NCI-H1694 treated with DMSO at 0.1 percent for 48 hours (cell line): ENCODE measurements around the gene BAHCC1.
A peak's percentile ranks its signal among the peaks of the same experiment; 100 is the strongest.
"Not testable (repeated sequence)": the region's sequence is repeated elsewhere in the genome, so short reads cannot be mapped to it uniquely, and the experiment has no call there.

ENCODE experiments used
- DNase-seq: peaks from one replicate; lab custom pipeline; 2025; lab: John Stamatoyannopoulos, UW

Gene BAHCC1

DNA sequence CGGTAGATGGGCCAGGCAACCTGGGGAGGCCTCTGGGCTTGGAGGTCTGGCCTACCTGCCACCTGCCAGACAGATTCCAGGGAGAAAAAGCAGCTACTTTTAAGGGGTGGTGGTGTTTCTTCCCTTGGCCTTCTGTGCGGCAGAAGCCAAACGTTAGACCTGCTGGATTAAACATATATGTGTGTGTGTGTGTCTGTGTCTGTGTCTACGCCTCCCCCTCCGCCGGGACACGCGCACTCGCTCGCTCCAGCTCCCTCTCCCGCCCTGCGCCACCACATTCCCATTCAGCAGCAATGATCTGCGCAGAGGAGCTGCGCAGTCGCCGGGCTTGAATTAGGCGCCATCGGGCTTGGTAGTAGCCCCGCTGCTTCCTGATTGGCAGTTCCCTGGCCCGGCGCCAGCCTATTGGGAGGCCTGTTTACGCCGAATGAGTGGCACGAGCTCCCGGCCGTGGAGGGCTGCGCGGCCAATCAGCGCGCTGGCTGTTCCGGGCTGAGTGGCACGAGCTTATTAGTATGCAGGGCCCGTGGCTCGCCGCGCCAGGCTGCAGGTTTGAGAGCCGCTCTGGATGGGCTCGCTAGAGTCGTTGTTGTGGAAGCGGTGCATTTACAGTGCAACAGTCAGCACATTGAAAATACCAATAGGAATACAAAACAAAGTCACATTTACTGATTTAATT, at the start of gene BAHCC1:
TSS of gene BAHCC1 (plus strand) at position 537 of the 679 bp plus-strand sequence. CDS start 4,283 bp downstream, outside the sequence.
- peak; percentile 99 for DNase-seq

DNA sequence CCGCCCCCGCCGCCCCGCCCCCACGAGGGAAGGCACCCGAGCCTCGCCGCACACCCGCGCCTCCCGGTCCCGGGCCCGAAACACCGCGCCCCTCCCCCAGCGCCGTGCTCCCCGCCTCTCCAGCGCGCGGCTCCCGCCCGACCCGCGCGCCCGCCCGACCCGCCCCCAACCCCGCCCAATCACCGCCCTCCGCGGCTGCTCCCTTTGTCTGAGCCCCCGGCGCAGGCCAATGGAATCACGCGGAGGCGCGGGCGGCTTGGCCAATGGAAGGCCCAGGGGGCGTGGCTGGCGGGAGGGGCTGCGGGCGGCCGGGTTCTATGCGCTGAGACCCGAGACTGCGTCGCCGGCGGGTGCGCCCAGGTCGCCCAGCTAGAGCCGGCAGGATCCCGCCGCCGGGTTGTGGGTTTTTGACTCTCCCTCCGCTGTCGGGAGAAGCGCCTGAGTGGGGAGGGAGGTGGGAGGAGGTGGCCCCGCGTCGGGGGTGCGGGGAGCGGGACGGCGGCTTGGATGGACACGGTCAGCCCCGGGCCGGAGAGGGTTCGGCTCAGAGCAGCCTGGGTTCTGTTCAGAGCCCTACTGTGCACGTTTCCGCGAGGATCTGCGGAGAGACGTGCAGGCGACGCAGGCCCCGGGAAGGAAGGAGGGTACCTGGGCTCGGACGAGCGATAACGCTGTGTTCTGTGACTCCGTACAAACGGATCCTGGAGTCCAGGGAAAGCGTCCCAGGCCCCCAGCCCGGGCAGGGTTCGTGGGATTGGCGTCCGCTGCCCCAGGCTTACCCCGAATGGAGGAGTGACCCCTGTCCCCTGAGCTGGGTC, 49.0 kb upstream of the BAHCC1 start:
- peak; percentile 92 for DNase-seq

DNA sequence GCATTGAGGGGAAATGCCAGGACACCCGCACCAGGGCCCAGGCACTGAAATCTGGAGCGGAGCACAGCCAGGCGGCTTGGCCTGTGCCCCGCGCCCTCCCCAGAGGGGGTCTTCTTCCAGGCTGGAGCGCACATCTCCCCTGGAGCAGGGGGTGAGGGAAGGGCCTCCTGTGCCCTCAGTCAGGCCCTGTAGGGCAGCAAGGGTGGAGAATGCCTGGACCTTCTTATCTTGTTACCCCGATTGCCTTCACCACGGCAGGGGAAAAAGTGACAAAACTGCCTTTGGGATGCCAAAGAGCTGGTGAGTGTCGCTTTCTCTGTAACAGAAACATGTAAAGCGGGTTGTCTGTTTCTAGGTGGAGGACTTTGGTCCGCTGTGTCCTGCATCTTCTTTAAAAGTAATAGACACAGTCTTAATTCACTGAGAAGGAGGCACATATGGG, 48.3 kb upstream of the BAHCC1 start:
- DNase-seq, result no peak

DNA sequence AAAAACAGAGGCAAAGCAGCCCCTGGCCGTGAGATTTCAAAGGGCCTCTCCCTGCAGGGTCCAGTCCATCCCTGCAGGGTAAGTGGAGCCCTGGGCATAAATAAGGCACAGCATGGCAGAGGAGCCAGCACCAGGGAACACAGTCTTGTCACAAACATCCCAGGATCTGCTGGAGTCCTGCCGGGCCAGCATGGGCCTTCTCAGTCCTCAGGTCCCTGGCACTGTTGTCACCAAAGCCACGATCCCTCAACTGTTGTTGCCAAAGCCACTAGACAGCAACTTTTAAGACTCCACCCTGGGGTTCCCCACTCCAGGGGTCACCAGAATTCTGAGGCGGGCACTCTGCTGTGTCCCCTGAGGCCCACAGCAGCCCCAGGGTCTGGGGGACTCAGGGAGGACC, 47.8 kb upstream of the BAHCC1 start:
- no peak for DNase-seq

DNA sequence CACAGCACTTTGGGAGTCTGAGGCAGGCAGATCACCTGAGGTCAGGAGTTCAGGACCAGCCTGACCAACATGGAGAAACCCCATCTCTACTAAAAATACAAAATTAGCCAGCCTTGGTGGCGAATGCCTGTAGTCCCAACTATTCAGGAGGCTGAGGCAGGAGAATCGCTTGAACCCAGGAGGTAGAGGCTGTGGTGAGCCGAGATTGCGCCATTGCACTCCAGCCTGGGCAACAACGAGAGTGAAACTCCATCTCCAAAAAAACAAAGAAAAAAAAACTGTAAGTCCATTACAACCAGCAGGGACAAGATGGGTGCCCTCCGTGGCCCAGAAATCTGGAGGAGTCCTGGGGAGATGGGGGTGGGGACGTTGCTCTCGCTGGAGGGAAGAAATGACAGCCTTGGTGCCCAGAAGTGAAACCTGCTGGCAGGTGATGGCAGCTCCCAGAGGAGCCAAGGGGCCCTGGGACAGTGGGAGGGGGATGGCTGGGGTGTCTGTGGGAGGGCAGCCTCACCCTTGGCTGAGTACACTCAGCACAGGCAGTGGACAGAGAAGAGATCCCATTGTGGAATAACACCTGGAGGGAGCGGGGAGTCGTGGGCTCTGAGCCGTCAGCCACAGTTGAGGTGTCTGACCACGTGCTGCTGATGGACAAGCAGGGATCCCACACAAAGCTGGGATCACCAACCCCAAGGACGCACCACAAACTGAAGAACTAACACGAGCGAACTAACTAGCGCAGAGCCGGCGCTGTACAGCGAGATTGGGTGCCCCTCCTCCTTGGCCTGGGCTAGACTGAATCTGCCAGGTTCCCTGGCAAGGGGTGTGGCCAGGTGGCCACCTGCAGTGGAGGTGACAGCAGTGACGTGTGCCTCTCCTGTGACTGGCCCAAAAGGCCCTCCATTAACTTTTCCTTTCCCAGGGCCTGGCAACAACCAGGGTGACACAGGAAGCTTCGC, 46.9 kb upstream of the BAHCC1 start:
- no peak for DNase-seq

DNA sequence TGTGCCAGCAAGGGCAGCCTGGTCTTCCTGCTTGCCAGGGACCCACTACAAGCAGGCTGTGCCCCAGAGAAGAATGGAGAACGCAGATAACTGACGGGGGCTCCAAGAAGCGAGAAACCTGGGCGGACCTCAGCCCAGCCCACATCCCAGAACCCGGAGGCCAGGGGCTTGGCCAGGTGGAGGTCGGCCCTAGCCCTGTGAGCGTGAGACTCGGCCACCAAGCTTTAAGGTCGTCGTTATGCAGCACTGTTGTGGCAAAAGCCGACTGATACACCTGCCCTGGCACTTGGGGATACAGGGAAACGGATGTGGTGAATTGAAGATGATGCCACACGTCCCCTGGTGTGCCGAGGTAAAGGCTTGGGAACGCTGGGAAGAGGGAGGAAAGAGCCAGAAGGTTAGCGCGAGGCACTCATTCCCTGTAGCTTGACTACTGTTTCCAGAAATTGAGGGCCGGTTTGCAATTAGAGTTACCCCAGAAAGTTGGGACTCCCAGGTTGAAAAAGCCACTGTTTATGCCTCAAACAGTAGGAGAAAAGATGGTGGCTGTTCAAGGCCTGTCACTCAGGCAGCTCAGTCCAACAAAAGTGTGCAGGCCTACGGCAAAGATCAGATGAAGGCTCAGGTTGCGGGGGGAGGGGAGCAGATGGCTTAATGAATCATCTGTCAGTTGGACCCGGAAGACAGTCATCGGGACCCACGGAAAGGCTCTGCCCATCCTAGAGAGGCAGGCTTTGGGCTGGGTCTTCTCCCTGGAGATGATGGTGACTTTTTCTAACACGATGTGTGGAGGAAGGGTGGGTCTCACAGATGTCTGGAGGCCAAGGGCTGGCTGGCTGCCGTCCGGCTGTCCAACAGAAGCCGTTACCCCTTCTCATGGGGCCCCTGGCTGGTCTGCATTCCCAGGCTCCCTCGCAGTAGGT, 45.6 kb upstream of the BAHCC1 start:
- no peak for DNase-seq

DNA sequence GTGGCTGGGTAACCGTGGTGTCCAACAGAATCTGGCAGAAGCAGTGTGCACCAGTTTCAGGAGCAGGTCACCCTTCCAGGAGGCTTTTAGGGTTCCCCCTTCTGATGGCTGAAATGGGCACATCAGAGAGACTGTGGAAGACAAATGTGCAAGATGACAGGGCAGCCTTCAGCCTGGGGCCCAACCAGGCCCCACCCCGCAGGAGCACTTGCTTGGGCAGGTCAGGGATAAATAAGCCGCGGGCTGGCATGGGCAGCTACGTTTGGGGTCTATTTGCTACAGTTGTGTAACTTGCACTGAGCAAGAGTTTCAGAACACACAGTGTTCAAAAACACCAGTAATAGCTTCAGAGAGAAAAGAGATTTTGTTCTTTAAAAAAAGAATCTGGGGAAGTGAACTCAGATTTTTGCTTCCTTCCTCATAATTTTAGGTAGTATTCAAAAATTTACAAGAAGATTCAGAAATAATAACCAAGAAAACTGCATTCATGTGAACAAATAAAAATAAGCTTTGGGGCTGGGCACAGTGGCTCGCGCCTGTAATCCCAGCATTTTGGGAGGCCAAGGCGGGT, 44.9 kb upstream of the BAHCC1 start:
- DNase-seq, result no peak

DNA sequence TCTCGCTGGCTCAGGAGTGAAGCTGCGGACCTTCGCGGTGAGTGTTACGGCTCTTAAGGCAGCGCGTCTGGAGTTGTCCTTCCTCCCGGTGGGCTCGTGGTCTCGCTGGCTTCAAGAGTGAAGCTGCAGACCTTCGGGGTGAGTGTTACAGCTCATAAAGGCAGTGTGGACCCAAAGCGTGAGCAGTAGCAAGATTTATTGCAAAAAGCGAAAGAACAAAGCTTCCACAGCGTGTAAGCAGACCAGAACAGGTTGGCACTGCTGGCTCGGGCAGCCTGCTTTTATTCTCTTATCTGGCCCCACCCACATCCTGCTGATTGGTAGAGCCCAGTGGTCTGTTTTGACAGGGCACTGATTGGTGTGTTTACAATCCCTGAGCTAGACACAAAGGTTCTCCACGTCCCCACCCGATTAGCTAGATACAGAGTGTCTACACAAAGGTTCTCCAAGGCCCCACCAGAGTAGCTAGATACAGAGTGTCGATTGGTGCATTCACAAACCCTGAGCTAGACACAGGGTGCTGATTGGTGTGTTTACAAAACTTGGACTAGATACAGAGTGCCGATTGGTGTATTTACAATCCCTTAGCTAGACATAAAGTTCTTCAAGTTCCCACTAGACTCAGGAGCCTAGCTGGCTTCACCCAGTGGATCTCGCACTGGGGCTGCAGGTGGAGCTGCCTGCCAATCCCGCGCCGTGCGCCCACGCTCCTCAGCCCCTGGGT, 43.8 kb upstream of the BAHCC1 start:
- DNase-seq, result not testable (repeated sequence)

DNA sequence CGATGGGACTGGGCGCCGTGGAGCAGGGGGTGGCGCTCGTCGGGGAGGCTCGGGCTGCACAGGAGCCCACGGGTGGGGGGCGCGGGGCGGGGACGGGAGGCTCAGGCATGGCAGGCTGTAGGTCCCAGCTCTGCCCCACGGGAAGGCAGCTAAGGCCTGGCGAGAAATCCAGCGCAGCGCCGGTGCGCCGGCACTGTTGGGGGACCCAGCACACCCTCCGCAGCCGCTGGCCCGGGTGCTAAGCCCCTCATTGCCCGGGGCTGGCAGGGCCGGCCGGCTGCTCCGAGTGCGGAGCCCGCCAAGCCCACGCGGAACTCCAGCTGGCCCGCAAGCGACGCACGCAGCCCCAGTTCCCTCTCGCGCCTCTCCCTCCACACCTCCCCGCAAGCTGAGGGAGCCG, 43.2 kb upstream of the BAHCC1 start:
- not testable (repeated sequence) for DNase-seq

DNA sequence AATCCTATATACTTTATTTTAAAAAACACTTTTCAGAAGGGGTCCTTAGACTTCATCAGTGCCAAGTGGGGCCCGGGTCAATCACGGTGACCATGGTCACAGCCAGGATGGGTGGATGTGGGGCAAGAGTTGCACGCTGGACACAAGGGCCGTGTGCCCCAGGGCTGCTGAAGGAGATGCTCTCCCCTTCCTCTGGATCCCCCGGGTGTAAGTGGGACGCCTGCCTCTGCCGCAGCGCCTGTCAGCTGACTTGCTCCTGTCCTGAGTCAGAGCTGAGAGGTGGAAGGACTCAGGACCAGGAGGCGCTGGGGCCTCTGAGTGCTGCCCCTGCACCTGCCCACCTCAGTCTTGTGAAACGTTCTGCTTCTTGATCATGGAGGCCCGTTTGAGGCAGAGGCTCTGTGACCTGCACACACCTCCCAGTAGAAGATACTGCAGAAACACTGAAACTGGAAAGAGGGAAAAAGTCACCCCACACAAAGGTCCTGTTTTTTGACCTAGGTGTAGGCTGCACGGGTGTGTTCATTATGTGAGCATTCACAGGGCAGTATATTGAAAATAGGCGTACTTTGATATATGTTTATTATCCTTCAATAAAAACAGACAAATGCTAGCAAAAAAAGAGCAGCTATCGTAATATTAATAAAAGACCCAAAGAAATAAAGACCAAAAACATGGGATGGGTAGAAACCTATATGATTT, 40.9 kb upstream of the BAHCC1 start:
- DNase-seq, result no peak

DNA sequence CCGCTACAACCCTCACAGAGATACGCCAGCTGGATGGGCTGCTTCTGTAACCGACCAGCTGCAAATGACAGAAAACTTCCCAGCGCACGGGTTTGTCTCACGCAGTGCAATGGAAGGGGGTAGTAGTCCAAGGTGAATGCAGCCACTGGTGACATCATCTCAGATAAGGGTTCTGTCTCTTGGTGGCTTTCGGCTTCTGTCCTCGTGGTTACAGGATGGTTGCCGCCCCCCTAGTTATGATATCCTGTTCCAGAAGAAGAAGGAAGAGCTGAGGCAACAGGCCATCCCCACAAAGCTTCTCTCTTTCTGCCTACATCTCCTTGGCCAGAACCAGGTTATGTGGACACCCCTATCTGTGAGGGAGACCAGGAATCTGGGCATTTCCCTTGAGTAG, 40.3 kb upstream of the BAHCC1 start:
- DNase-seq, result no peak

DNA sequence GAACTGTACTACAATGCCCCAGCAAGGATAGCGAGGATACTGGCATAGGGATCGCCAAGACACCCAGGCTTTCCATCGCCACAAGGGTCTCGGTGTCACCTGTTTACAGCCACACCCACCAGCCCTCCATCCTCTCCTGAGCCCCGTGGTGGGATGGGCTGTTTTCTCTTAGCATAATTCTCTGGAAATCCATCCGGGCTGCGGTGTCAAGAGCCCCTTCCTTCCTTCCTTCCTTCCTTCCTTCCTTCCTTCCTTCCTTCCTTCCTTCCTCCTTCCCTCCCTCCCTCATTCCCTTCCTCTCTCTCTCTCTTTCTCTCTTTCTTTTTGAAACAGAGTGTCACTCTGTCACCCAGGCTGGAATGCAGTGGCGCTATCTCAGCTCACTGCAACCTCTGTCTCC, 36.0 kb upstream of the BAHCC1 start:
- no peak for DNase-seq

DNA sequence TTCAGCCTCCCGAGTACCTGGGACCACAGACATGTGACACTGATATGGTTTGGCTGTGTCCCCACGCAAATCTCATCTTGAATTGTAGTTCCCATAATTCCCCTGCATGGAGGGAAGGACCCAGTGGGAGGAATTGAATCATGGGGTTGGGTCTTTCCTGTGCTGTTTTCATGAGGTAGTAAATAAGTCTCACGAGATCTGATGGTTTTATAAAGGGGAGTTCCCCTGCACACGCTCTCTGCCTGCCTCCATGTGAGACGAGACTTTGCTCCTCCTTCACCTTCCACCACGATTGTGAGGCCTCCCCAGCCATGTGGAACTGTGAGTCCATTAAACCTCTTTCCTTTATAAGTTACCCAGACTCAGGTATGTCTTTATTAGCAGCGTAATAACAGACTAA, 33.3 kb upstream of the BAHCC1 start:
- not testable (repeated sequence) for DNase-seq

DNA sequence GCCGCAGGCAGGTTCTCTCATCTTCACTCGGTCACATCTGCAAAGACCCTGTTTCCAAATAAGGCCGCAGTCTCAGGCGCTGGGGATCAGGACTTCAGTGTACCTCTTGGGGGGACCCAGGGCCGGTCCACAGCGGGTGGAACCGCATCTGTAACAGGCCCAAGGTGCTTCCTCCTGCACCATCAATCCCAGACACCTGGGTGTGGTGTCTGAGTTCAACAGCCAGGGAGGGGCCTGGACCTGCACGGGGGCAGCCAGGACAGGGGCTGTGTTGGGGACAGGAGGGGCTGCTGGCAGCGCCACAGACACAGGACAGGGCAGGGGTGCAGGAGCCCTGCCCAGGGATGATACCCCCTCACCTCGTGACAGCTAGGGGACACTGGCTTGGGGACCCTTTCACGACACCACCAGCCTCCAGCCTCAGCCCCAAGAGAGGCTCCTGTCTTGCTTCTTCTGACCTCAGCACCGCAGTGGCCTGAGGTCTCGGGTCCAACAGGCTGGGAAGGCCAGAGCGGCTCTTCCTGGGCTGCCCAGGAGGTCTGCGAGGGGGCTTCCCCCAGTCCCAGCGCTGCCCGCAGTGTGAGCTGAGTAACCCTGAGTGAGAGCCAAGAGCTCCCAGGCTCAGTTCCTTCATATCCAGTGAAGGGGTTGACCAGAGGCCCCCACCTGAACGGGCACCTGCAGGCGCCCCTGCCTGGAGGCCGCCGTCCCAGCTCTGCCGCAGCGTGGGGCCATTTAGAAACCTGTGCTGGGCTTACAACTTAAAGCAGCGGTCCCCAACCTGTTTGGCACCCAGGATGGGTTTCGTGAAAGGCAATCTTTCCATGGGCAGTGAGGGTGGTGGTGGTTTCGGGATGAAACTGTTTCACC, 30.7 kb upstream of the BAHCC1 start:
- no peak for DNase-seq

DNA sequence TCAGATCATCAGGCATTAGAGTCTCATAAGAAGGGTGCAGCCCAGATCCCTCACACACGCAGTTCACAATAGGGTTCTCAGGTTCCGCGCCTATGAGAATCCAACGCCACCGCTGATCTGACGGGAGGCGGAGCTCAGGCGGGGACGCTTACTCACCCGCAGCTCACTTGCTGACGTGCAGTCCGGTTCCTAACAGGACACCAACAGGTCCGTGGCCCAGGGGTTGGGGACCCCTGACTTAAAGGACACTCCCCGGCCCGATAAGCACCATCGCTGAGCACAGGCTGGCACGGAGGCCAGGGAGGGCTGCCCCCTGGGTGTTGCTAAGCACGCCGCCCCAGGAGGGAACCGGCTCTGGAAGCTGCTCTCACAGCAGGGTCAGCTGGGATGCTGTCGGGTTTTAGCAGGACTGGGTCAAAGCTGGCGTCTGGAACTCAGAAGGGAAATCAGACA, 30.1 kb upstream of the BAHCC1 start:
- no peak for DNase-seq

DNA sequence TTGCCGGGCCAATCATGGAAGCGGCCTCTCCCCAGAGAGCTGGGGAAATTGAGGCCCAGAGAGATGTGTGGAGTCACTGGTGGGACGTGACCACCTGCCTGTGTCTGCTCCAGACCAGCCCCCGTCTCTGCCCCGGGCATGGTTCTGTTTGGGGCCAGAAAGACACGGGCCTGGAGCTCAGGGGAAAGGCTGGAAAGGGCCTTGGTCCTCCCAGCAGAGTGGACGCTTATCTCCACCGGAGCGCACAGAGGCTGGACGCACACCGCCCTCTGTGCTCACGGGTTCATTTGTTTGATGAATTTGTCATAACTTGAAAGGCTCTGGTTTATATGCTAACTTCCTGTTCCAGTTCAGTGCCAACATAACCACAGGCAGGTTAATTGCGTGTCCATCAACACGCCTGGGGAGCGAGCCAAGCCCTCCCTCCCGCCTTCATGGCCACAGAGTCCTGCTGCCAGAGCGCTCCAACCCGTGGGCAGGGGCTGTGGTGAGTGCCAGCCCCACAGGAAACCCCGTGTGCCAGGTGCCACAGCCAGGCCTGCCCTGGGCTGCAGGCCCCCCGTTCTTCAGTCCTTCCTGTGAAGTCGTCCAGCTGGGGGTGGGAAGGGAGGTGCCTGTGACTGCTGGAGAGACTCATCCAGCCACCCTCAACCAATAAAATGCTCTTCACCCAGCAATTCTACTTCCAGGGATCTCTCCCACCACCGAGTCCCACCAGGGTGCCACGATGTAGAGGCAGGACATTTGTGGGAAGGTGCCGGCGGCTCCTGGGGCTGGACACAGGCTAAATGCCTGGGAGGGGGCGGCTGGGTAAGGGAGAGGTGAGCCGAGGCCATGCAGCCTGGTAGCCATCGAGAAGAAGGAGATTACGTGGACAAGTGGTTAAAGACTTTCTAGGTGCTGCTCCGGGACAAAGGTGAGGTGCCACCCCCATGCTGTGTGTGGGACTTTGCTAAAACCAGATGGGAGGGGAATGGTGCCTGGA, 29.4 kb upstream of the BAHCC1 start:
- DNase-seq, result no peak

DNA sequence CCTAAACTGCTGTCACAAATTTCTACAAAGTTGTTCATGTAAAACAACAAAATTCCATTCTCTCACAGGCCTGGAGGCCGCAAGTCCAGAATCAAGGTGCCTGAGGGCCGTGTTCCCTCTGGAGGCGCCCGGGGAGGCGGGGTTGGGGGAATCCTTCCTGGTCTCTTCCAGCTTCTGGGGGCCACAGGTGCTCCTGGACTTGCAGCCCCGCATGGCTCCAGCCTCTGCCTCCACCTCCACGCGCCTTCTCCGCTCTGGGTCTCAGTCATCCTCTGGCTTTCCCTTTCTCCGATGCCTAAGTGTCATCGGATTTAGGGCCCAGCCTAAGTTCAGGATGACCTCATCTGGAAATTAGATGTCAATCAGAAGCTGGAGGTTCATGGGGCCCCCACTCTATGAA, 28.6 kb upstream of the BAHCC1 start:
- DNase-seq, result no peak
